ENCODE results near the gene CCDC57. TPM values are rescaled to one million over a fixed set of nuclear protein-coding genes. Genes with fewer than 3 reads are reported as not detected.

CCDC57 gene
- total RNA-seq, 6 experiments from 2014 or later = 10.1 to 37.4 (median 17.2) TPM

- Histone ChIP-seq H3K4me3 (no peak overlapping the region), H3K4me1 (no peaks in the 10 kb centered on the region), H3K9me3 (no peaks in the 10 kb centered on the region), H3K36me3 (peaks cover 37 to 82% (median 52%) of the 10 kb centered on the region in 4 donors), H3K27me3 (no peaks in the 10 kb centered on the region), H3K27ac (no peak overlapping the region)
- no peak for DNase-seq
- intact Hi-C loops (cut with DNase I) = no loop called here
- 80% methylated on average over 1 of the region's 28 CpGs for WGBS (ENCODE audit: insufficient coverage, low coverage, low lambda C conversion rate, missing lambda C conversion rate)
- TF ChIP-seq POLR2A (IDR thresholded peaks at IDR 0.05) = no peak
- TF ChIP-seq CTCF (IDR thresholded peaks at IDR 0.05) = no peak
- ATAC-seq = no peak
These were observed 40.0 kb upstream of the CCDC57 start for GRCh38 chr17:82252511-82253178.

- H3K4me3 ChIP-seq = no peak overlapping the region
- no peak for TF ChIP-seq CTCF (IDR thresholded peaks at IDR 0.05)
- TF ChIP-seq POLR2A (IDR thresholded peaks at IDR 0.05) = no peak
- ATAC-seq (no peak), DNase-seq (peak in 2 of 3 donors; percentile 15 to 37)
- H3K36me3 ChIP-seq = peaks cover 38 to 84% (median 61%) of the 10 kb centered on the region in 4 donors
- no peak overlapping the region for H3K27ac ChIP-seq
- no peaks in the 10 kb centered on the region for H3K27me3 ChIP-seq
- intact Hi-C loops (cut with DNase I) = no loop called here
- 91% methylated on average over 16 of the region's 25 CpGs for whole genome bisulfite sequencing (ENCODE audit: insufficient coverage, low coverage, low lambda C conversion rate, missing lambda C conversion rate)
- H3K4me1 ChIP-seq = no peaks in the 10 kb centered on the region
- no peaks in the 10 kb centered on the region for H3K9me3 ChIP-seq
These were observed 38.3 kb upstream of the CCDC57 start for GRCh38 chr17:82250868-82251500.

- no peaks in the 10 kb centered on the region for H3K9me3 ChIP-seq
- ATAC-seq = no peak
- no peaks in the 10 kb centered on the region for H3K4me1 ChIP-seq
- peak in 1 of 3 donors; percentile 48 for DNase-seq
- H3K36me3 ChIP-seq = peaks cover 40 to 85% (median 62%) of the 10 kb centered on the region in 4 donors
- WGBS (ENCODE audit: insufficient coverage, low coverage, low lambda C conversion rate, missing lambda C conversion rate) = 100% methylated on average over 1 of the region's 33 CpGs
- H3K27ac ChIP-seq = no peak overlapping the region
- TF ChIP-seq POLR2A (IDR thresholded peaks at IDR 0.05) = no peak
- no peak for TF ChIP-seq CTCF (IDR thresholded peaks at IDR 0.05)
- intact Hi-C loops (cut with DNase I) = no loop called here
- no peak overlapping the region for H3K4me3 ChIP-seq
- no peaks in the 10 kb centered on the region for H3K27me3 ChIP-seq
These were observed 37.4 kb upstream of the CCDC57 start for GRCh38 chr17:82249896-82250581.

- no peak overlapping the region for H3K27ac ChIP-seq
- H3K4me1 ChIP-seq = no peaks in the 10 kb centered on the region
- WGBS (ENCODE audit: insufficient coverage, low coverage, low lambda C conversion rate, missing lambda C conversion rate) = 87% methylated on average over 13 of the region's 54 CpGs
These were observed 36.4 kb upstream of the CCDC57 start for GRCh38 chr17:82248815-82249674.

More at GRCh38 chr17:82248815-82249674, 36.4 kb upstream of the CCDC57 start:
- Histone ChIP-seq H3K9me3 (no peaks in the 10 kb centered on the region), H3K27me3 (no peaks in the 10 kb centered on the region), H3K36me3 (peaks cover 39 to 95% (median 66%) of the 10 kb centered on the region in 4 donors), H3K4me3 (no peak overlapping the region)
- peak in 1 of 3 donors; percentile 23 for DNase-seq
- no peak for ATAC-seq
- TF ChIP-seq POLR2A (IDR thresholded peaks at IDR 0.05) (no peak), CTCF (IDR thresholded peaks at IDR 0.05) (no peak)
- intact Hi-C loops (cut with DNase I) = no loop called here

Measured in right lobe of liver (tissue), 6 donors.